Bone marrow (tissue), 2 donors: ENCODE results near the gene KCNIP4.

ENCODE experiments used
- DNase-seq, 2 donors: peaks; one replicate each; lab custom pipeline; 2025; lab: John Stamatoyannopoulos, UW

KCNIP4 gene

GRCh38 chr4:21900211-21900610 lies 48.4 kb downstream of the KCNIP4 start:
- DNase-seq = no peak

DNA sequence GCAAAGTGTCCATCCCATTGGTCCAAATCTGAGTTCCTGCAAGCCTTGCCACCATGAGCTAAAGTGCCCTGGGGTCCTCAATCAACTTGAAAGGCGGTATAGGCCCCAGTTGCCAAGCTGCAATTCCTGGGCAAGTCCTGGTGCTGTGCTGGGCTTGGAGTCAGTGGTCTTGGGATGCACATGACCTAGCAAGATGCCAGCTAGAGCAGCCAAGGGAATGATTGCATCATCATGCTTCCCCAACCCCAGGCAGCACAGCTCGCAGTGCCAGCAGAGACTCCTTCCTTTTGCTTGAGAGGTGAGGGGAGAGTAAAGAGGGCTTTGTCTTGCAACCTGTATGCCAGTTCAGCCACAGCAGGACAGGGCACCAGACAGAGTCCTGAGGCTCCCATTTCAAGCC lies 50.5 kb downstream of the KCNIP4 start:
- DNase-seq = no peak

- no peak for DNase-seq
Observed at GRCh38 chr4:21896767-21897166, 51.8 kb downstream of the KCNIP4 start.

DNA sequence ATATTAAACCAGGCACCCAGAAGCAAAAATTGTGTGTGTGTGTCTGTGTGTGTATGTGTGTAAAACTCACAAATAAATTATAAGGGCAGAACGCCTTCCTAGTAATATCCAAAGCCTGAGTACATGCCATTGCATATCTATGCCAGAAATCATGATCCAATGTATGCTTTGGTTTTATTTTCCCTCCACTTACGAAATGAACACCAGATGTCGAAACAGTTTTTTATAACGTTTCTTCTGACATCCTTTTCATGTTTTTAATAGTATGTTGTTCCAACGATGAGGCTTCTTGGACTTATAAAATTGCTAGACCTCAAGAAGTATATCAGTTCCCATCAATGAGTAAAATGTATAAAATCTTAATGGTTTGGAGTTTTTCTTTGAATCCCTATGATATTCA lies 55.4 kb downstream of the KCNIP4 start:
- DNase-seq = no peak

DNA sequence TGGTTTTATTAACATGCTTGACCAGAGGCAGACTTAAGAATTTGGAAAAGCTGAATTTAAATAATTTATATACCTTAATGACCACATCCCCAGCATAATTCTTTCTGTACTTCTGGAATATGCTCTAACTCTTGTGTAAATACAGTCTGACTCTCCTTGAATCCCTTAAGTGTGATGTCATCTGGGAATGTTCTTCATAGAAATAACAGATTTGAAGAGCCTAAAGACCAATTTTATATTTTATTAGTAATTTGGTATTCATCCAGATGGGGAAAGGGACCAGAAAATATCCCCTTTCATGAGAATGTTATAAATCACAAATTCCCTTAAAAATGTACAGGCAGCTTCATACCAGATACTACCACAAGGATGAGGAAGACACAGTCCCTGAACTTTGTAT lies 58.3 kb downstream of the KCNIP4 start:
- no peak for DNase-seq

GRCh38 chr4:21888195-21888976 lies 60.2 kb downstream of the KCNIP4 start:
- DNase-seq = no peak

DNA sequence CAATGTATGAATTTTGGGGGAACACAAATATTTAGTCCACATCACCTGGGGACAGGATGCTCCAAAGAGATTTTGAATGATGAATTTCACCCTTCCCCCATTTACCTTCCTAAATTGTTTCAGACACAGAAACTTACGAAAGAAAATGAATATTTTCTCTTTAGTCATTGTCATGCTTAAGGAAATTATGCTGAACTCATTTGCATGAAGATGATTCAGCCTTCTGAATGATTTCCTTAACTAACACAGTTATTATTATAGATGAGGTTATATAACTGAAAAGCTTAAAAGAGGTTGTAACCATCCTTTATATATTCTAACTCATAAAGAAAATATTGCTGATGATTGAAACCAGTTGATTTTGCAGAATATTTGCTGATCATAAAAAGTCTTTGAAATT lies 61.1 kb downstream of the KCNIP4 start:
- no peak for DNase-seq

DNA sequence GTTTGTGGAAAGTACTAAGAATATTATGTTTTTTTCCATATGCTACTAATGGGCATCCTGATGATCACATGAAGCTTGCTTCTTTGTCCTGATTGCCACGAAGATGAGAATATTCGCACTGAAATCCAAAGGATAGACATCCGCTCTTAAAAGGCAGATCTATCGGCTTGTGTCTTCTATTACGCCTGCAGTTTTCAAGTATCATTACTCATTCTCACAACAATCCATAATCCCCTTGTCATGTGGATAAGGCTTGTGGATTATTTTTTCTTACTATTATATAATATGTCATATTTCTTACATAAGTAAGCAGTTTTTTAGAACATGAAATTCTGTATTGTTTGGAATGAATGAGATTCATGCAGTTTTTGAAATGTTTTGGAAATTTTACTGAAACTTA lies 62.8 kb downstream of the KCNIP4 start:
- no peak for DNase-seq

GRCh38 chr4:21885241-21885640 lies 63.3 kb downstream of the KCNIP4 start:
- no peak for DNase-seq

DNA sequence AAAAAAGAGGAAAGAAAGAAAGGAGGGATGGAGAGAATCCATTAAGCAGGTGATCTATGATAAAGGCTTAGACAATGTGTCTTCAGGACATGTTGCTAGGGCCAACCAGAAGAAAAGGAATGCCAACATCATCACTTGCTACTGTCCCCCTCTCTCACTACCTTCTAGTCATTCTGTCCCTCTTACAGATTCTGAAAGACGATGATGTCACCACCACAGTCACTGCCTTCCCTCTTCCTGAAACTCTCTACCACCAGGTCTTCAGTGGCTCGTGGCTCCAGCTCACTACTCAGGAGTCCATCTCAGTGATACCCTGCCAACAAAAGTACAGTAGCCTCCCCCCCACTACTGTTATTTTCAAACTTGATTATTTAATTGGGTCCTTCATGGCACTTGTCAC lies 64.0 kb downstream of the KCNIP4 start:
- DNase-seq = no peak

- DNase-seq = no peak
Observed at GRCh38 chr4:21882051-21882839, 66.3 kb downstream of the KCNIP4 start.

- DNase-seq = no peak
Observed at GRCh38 chr4:21879187-21879586, 69.4 kb downstream of the KCNIP4 start.

- no peak for DNase-seq
Observed at GRCh38 chr4:21876711-21877110, 71.9 kb downstream of the KCNIP4 start.

DNA sequence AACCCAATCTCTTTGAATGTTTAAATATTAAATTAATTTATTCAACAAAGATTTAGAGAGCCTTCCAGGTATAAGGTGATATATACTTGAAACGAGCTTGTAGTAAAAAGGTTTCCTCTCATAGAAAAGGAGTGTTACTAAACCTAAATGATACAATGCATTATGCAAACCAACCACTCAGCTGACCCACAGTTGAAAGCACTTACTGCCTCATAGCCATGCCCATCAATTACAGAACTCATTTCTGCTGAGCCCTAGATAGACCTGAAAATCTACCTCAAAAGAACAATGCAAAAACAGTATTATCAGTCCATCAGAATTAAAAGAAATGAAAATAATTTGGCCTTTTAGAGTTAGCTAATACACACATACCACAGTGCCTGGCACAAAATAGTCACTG lies 75.4 kb downstream of the KCNIP4 start:
- no peak for DNase-seq

DNA sequence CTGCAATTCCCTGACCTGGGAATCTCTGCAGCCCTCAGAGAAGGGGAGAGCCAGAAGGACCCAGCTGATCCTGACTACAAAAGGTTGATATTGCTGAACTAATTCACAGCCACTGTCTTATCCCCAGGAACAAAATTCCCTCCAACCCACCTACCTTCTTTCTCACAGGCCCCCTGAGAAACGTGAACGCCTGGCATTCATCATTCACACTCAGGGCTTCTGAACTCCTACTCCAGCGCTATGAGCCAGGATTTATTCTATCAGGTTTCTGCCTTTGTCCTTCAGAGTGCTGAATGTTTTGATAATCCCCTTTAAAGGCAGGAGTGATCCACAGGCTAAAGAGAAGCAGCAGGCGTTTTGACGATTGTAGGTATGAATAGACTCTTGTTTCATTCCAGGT lies 76.5 kb downstream of the KCNIP4 start:
- no peak for DNase-seq

DNA sequence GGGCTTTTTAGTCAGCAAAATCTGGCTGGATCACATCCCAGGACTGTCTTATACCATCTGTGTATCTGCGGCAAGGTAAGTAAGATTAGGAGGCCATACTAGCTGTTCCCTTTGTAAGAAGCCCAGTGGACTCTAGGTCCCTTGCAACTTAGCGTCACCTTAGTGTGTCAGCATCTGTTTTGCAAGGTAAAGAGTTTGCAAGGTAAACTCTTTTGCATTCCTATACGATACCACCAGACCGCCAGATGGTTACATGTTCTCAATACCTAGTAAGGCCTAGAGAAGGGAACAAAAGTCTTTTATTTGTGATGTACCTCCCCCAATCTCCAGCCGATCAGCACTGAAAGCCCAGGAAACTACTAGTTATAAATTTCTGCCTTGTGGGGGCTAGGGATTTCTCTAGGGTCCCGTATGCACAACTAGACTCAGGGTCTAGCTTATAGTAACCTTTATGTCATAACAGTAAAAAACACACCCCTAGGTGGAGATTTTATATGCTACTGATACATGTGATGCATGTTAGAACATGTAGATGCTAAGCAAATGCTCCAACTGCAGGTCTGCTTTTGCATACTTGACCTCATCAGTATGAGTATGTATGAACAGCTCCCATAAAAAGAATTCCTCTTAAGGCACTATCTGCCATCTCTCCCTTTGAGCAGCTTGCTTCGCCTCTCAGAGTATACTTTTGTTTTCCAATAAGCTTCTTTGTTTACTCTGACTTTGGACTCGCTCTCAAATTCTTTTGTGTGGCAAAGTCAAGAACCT lies 78.4 kb downstream of the KCNIP4 start:
- DNase-seq = no peak

DNA sequence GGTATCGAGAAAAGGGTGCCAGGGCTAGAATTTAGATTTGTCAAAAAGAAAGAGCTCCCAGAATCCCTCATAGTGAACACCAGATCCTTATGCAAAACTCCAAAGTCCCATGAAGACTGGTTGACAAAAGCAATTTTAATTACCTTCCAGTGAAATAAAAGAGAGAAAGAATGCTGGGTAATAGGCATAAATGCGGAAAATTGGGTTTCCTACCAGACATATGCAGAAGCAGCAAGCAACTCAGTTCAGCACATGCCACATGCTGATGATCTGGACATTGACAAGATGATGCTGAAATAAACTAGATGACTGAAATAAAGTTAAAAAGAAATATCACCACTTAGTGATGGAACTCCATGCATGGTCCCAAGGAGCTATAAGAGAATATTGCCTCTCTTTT lies 83.9 kb downstream of the KCNIP4 start:
- no peak for DNase-seq

- DNase-seq = no peak
Observed at GRCh38 chr4:21862917-21863316, 85.7 kb downstream of the KCNIP4 start.

DNA sequence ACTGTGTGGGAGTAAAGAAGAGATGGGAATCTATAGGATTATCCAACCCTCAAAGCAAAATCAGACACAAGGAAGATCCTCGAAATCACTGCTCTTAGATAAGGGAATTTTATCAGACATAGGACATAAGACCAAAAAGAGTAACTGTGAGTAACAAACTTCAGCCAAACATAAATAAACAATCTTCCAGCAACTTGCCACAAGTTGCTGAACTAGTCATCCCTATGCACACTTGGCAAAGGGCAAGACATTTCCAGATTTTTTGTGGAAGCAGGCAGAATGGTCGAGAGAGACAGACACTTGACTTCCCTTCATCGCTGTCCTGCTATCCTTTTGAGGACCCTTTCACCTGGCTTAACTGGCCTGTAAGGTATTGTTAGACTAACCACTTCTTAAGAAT lies 89.6 kb downstream of the KCNIP4 start:
- DNase-seq = no peak

- DNase-seq = no peak
Observed at GRCh38 chr4:21856754-21857153, 91.8 kb downstream of the KCNIP4 start.

DNA sequence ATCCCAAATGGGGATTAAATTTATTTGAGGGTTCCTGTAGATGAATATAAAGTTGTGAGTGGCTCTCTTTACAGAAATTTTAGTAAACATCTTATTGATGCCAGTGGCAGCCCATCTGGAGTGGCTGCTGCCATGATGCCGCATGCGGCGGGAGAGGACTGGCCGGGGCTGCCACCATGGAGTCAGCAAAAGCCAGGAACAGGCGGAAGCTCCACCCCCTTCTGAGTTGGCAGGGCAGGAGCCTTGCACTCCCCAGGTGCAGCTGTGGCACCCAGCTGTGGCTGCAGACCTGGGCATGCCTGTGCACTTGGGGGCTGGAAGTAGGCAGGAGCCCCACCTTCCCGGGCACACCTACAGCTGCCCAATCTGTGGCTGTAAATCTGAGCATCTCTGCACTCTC lies 92.3 kb downstream of the KCNIP4 start:
- no peak for DNase-seq

GRCh38 chr4:21849077-21849476 lies 99.5 kb downstream of the KCNIP4 start:
- no peak for DNase-seq

DNA sequence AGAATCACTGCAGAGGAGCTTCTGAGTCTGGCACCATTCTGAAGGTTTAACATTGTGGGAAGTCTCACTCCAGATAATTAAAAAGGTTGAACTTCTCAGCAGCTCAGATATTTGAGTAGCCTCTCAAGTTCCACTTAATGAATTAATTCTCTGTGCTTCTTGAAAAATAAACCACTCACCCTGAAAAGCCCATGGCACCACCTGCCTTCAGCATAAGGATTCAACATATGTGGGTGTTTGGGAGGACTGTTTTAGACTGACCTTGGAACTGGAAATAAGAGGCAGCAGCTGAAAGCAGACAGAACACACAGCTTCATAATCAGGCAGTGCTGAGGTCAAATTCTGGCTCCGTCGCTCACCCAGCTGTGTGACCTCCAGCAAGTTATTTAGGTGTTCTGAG lies 100.6 kb downstream of the KCNIP4 start:
- DNase-seq = no peak
